GM12878 (cell line): ENCODE measurements around the gene MPP7. TPM values are rescaled to one million over a fixed set of nuclear protein-coding genes. Genes with fewer than 3 reads are reported as not detected.
A peak's percentile ranks its signal among the peaks of the same experiment; 100 is the strongest.

ENCODE experiments used
- ATAC-seq: fragments of 200-7000 bp; cut with Tn5 transposase; 3 replicates; pipeline ENCODE4 v1.9.1; 2020; ENCODE audit warnings: mild to moderate bottlenecking, moderate library complexity
- BruUV-seq: library from RNA; stranded (reverse); fragments of 400-500 nt; replicated peaks from 2 replicates; lab custom pipeline; 2021; lab: Mats Ljungman, UMichigan
- CTCF ChIA-PET: fragments of 300-600 bp; sonication (Branson Sonifier 250); formaldehyde crosslinking; extraction: SDS; loops from one replicate; lab custom pipeline; 2021; ENCODE audit warnings: inconsistent platforms; lab: Yijun Ruan, JAX
- POLR2A ChIA-PET: fragments of 350-600 bp; formaldehyde crosslinking; extraction: SDS; loops from one replicate; lab custom pipeline; 2021; ENCODE audit warnings: inconsistent platforms; lab: Charles Lee
- RAD21 ChIA-PET: fragments of 300-600 bp; sonication (Branson Sonifier 250); formaldehyde crosslinking; loops from one replicate; lab custom pipeline; 2023; ENCODE audit warnings: antibody characterized with exemption; ENCODE audit not compliant: unreplicated experiment; lab: Charles Lee
- SMC1A ChIA-PET: fragments of 300-600 bp; sonication (Branson Sonifier 250); formaldehyde crosslinking; loops from one replicate; lab custom pipeline; 2023; ENCODE audit not compliant: unreplicated experiment, uncharacterized antibody; lab: Charles Lee
- DNase-seq: peaks from one replicate; pipeline ENCODE4 v3.0.0-alpha.2; 2011; ENCODE audit warnings: low read depth, low spot score
- FAIRE-seq: peaks from 3 replicates; lab custom pipeline; 2011; peaks lifted over from hg19 to GRCh38; lab: Jason Lieb, UNC
- H2AFZ ChIP-seq: 2 replicates; pipeline ENCODE4 v1.6.0; 2011; ENCODE audit warnings: low read depth, low read length, control low read depth; ENCODE audit not compliant: control insufficient read depth
- H3K27ac ChIP-seq: 2 replicates; pipeline ENCODE4 v1.5.1; 2011; ENCODE audit warnings: control low read depth; ENCODE audit not compliant: control insufficient read depth, insufficient read depth
- H3K27me3 ChIP-seq, 2 experiments: replicated peaks in 1 of 2; 2 replicates each; pipeline versions ENCODE4 v1.6.0 to v1.6.1; 2011; ENCODE audit warnings: low read length in 1 of 2; ENCODE audit not compliant: control insufficient read depth in 2 of 2, insufficient read depth in 2 of 2
- H3K36me3 ChIP-seq, 2 experiments: 2 replicates each; pipeline ENCODE4 v1.5.1; 2011; ENCODE audit warnings: low read length in 1 of 2; ENCODE audit not compliant: control insufficient read depth in 2 of 2, insufficient read depth in 2 of 2
- H3K4me1 ChIP-seq: 2 replicates; pipeline ENCODE4 v1.6.1; 2011; ENCODE audit warnings: mild to moderate bottlenecking, low read length, moderate library complexity, mixed read lengths; ENCODE audit not compliant: control insufficient read depth, insufficient read depth
- H3K4me2 ChIP-seq: 2 replicates; pipeline ENCODE4 v1.6.0; 2011; ENCODE audit warnings: control low read depth; ENCODE audit not compliant: control insufficient read depth, insufficient read depth
- H3K4me3 ChIP-seq: fragments of 200-600 bp; sonication (generic); 2 replicates; pipeline ENCODE4 v1.5.1; 2016
- H3K79me2 ChIP-seq: 2 replicates; pipeline ENCODE4 v1.6.0; 2011; ENCODE audit warnings: low read length; ENCODE audit not compliant: control insufficient read depth, insufficient read depth
- H3K9ac ChIP-seq: 2 replicates; pipeline ENCODE4 v1.8.0; 2011; ENCODE audit warnings: low read length, control low read depth, mixed read lengths; ENCODE audit not compliant: control insufficient read depth, insufficient read depth
- H3K9me3 ChIP-seq: replicated peaks from 3 replicates; pipeline ENCODE4 v1.5.1; 2011; ENCODE audit warnings: mild to moderate bottlenecking, low read length; ENCODE audit not compliant: control insufficient read depth, insufficient read depth
- H4K20me1 ChIP-seq: 2 replicates; pipeline ENCODE4 v1.6.0; 2011; ENCODE audit not compliant: control insufficient read depth, insufficient read depth
- CBFB ChIP-seq: IDR thresholded peaks from 2 replicates; pipeline ENCODE4 v1.6.1; 2016; ENCODE audit warnings: antibody characterized with exemption, low read depth
- LARP7 ChIP-seq: fragments of 450-650 bp; IDR thresholded peaks from 2 replicates; pipeline ENCODE4 v1.6.1; 2017; ENCODE audit warnings: mild to moderate bottlenecking
- NFYB ChIP-seq: IDR thresholded peaks from 2 replicates; pipeline ENCODE4 v1.6.1; 2011; ENCODE audit warnings: low read depth, mild to moderate bottlenecking, low read length, improper control_type of control experiment, moderate library complexity; ENCODE audit not compliant: insufficient read depth
- PAX8 ChIP-seq: fragments of 450-650 bp; IDR thresholded peaks from 2 replicates; pipeline ENCODE4 v1.6.1; 2017; ENCODE audit warnings: mild to moderate bottlenecking, moderate library complexity
- POU2F2 ChIP-seq: IDR thresholded peaks from 3 replicates; pipeline ENCODE4 v1.6.1; 2011; ENCODE audit warnings: low read depth, mild to moderate bottlenecking, low read length, borderline replicate concordance
- RAD21 ChIP-seq: IDR thresholded peaks from 2 replicates; pipeline ENCODE4 v1.6.1; 2011; ENCODE audit warnings: mild to moderate bottlenecking, low read depth, low read length, moderate library complexity; ENCODE audit not compliant: insufficient read depth
- RB1 ChIP-seq: fragments of 450-650 bp; formaldehyde crosslinking; IDR thresholded peaks from 2 replicates; pipeline ENCODE4 v1.6.1; 2017; ENCODE audit warnings: mild to moderate bottlenecking, borderline replicate concordance
- SUPT20H ChIP-seq: IDR thresholded peaks from 2 replicates; pipeline ENCODE4 v1.6.1; 2011; ENCODE audit warnings: low read depth, mild to moderate bottlenecking, low read length, moderate library complexity, borderline replicate concordance; ENCODE audit not compliant: control insufficient read depth
- TCF3 ChIP-seq: IDR thresholded peaks from 2 replicates; pipeline ENCODE4 v1.6.1; 2012; ENCODE audit warnings: low read depth, mild to moderate bottlenecking, low read length, borderline replicate concordance; ENCODE audit not compliant: insufficient read depth
- ZNF207 ChIP-seq: fragments of 450-650 bp; IDR thresholded peaks from 2 replicates; pipeline ENCODE4 v1.6.1; 2014; ENCODE audit warnings: antibody characterized with exemption, mild to moderate bottlenecking, borderline replicate concordance
- WGBS: methylation state at CpG from one replicate; pipeline ENCODE4 v1.1.6; 2016; ENCODE audit warnings: low lambda C conversion rate; ENCODE audit not compliant: insufficient replicate concordance, insufficient coverage; ENCODE audit errors: missing lambda C conversion rate; 5-methylcytosine and 5-hydroxymethylcytosine counted together
- in situ Hi-C: fragments of 300-500 bp; cut with MboI; formaldehyde crosslinking; loops from 9 replicates; pipeline ENCODE4 v1.14.3; 2018; ENCODE audit warnings: mixed read lengths
- intact Hi-C: fragments of 100-400 bp; cut with micrococcal nuclease; formaldehyde crosslinking; loops from one replicate; pipeline ENCODE4 v1.14.2; 2022; ENCODE audit not compliant: unreplicated experiment
- polyA plus RNA-seq, 11 experiments: library from polyadenylated mRNA; depleted of rRNA in 4 of 11; unstranded in 6 of 11; stranded (reverse) in 5 of 11; fragments of >200 nt; fragmentation: Nextera tagmentation in 4 of 11; fragmentation: Illumina TruSeq in 1 of 11; extraction: Ambion mirVana in 4 of 11; extraction: Trizol in 1 of 11; gene quantifications; 1 replicate in 1 of 11; 2 replicates in 10 of 11; pipeline versions ENCODE4 v1.2.1 to v1.2.3, GENCODE V29; 2011 to 2016; ENCODE audit warnings: inconsistent platforms in 2 of 11, missing spikeins in 2 of 11, low read depth in 1 of 11
- total RNA-seq, 4 experiments: library from RNA; depleted of rRNA in 3 of 4; stranded (reverse); fragments of >200 nt in 3 of 4; fragmentation: Illumina TruSeq in 1 of 4; extraction: Trizol in 1 of 4; gene quantifications; 2 replicates each; pipeline versions ENCODE4 v1.2.1 to v1.2.3, GENCODE V29; 2013 to 2021
- TF ChIP-seq, protein P1 (sequence below): IDR thresholded peaks from 2 replicates; pipeline ENCODE4 v1.6.1; 2012; ENCODE audit warnings: improper control_type of control experiment, low read depth, low read length; ENCODE audit not compliant: insufficient replicate concordance
- TF ChIP-seq, protein P2 (sequence below): fragments of 450-650 bp; IDR thresholded peaks from 2 replicates; pipeline ENCODE4 v1.6.1; 2017; ENCODE audit warnings: mild to moderate bottlenecking, moderate library complexity

The MPP7 gene
- total and polyA plus RNA-seq, 10 of the 15 experiments (the other 5 are each of a cell fraction or from before 2014, with no cell fraction given): 0.01 to 0.15 (median 0.05) TPM; not detected in 2

- Histone ChIP-seq H3K4me1 (no peaks in the 10 kb centered on the region), H3K79me2 (no peaks in the 10 kb centered on the region), H3K27ac (no peak overlapping the region), H3K27me3 (peaks cover 0 to 3% of the 10 kb centered on the region in 2 experiments; a peak in 1 of 4 replicates), H3K9ac (no peak overlapping the region), H3K4me3 (no peak overlapping the region), H3K4me2 (no peak overlapping the region), H3K36me3 (no peaks in the 10 kb centered on the region), H3K9me3 (no peaks in the 10 kb centered on the region), H4K20me1 (no peaks in the 10 kb centered on the region), H2AFZ (no peak overlapping the region)
- ChIA-PET RAD21 (no interaction called here), POLR2A (no interaction called here), CTCF (interaction anchor here (1.3 to 1.7 kb wide), 2 partner anchors 11 to 89 kb away, joined by 4 to 5 read pairs; partner anchors contain the start of gene MPP7), SMC1A (no interaction called here)
- intact Hi-C loops: no loop called here
- FAIRE-seq: peak; percentile 56
- no peak for DNase-seq
- ATAC-seq: no peak
- BruUV-seq: no TSS peak
- 44% methylated on average over 5 of the region's 5 CpGs for WGBS
- in situ Hi-C loops: no loop called here
- no peak for TF ChIP-seq RB1
- no peak for TF ChIP-seq TCF3
- TF ChIP-seq LARP7: no peak
- TF ChIP-seq SUPT20H: no peak
- no peak for TF ChIP-seq POU2F2
- TF ChIP-seq RAD21: no peak
- TF ChIP-seq NFYB: no peak
- TF ChIP-seq PAX8: no peak
- no peak for TF ChIP-seq ZNF207
- TF ChIP-seq, protein P1, sequence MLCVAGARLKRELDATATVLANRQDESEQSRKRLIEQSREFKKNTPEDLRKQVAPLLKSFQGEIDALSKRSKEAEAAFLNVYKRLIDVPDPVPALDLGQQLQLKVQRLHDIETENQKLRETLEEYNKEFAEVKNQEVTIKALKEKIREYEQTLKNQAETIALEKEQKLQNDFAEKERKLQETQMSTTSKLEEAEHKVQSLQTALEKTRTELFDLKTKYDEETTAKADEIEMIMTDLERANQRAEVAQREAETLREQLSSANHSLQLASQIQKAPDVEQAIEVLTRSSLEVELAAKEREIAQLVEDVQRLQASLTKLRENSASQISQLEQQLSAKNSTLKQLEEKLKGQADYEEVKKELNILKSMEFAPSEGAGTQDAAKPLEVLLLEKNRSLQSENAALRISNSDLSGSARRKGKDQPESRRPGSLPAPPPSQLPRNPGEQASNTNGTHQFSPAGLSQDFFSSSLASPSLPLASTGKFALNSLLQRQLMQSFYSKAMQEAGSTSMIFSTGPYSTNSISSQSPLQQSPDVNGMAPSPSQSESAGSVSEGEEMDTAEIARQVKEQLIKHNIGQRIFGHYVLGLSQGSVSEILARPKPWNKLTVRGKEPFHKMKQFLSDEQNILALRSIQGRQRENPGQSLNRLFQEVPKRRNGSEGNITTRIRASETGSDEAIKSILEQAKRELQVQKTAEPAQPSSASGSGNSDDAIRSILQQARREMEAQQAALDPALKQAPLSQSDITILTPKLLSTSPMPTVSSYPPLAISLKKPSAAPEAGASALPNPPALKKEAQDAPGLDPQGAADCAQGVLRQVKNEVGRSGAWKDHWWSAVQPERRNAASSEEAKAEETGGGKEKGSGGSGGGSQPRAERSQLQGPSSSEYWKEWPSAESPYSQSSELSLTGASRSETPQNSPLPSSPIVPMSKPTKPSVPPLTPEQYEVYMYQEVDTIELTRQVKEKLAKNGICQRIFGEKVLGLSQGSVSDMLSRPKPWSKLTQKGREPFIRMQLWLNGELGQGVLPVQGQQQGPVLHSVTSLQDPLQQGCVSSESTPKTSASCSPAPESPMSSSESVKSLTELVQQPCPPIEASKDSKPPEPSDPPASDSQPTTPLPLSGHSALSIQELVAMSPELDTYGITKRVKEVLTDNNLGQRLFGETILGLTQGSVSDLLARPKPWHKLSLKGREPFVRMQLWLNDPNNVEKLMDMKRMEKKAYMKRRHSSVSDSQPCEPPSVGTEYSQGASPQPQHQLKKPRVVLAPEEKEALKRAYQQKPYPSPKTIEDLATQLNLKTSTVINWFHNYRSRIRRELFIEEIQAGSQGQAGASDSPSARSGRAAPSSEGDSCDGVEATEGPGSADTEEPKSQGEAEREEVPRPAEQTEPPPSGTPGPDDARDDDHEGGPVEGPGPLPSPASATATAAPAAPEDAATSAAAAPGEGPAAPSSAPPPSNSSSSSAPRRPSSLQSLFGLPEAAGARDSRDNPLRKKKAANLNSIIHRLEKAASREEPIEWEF: no peak
- TF ChIP-seq CBFB: no peak
- TF ChIP-seq, protein P2, sequence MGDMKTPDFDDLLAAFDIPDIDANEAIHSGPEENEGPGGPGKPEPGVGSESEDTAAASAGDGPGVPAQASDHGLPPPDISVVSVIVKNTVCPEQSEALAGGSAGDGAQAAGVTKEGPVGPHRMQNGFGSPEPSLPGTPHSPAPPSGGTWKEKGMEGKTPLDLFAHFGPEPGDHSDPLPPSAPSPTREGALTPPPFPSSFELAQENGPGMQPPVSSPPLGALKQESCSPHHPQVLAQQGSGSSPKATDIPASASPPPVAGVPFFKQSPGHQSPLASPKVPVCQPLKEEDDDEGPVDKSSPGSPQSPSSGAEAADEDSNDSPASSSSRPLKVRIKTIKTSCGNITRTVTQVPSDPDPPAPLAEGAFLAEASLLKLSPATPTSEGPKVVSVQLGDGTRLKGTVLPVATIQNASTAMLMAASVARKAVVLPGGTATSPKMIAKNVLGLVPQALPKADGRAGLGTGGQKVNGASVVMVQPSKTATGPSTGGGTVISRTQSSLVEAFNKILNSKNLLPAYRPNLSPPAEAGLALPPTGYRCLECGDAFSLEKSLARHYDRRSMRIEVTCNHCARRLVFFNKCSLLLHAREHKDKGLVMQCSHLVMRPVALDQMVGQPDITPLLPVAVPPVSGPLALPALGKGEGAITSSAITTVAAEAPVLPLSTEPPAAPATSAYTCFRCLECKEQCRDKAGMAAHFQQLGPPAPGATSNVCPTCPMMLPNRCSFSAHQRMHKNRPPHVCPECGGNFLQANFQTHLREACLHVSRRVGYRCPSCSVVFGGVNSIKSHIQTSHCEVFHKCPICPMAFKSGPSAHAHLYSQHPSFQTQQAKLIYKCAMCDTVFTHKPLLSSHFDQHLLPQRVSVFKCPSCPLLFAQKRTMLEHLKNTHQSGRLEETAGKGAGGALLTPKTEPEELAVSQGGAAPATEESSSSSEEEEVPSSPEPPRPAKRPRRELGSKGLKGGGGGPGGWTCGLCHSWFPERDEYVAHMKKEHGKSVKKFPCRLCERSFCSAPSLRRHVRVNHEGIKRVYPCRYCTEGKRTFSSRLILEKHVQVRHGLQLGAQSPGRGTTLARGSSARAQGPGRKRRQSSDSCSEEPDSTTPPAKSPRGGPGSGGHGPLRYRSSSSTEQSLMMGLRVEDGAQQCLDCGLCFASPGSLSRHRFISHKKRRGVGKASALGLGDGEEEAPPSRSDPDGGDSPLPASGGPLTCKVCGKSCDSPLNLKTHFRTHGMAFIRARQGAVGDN: no peak
Measured at GRCh38 chr10:28291881-28292297, 11.0 kb downstream of the MPP7 start.
